GM12878 (cell line): ENCODE results near the gene FTO. TPM values are rescaled to one million over a fixed set of nuclear protein-coding genes. Genes with fewer than 3 reads are reported as not detected.

ENCODE experiments used
- ATAC-seq: fragments of 200-7000 bp; cut with Tn5 transposase; 3 replicates; pipeline ENCODE4 v1.9.1; 2020; ENCODE audit warnings: mild to moderate bottlenecking, moderate library complexity
- BruUV-seq: library from RNA; stranded (reverse); fragments of 400-500 nt; replicated peaks from 2 replicates; lab custom pipeline; 2021; lab: Mats Ljungman, UMichigan
- CTCF ChIA-PET: fragments of 300-600 bp; sonication (Branson Sonifier 250); formaldehyde crosslinking; extraction: SDS; loops from one replicate; lab custom pipeline; 2021; ENCODE audit warnings: inconsistent platforms; lab: Yijun Ruan, JAX
- POLR2A ChIA-PET: fragments of 350-600 bp; formaldehyde crosslinking; extraction: SDS; loops from one replicate; lab custom pipeline; 2021; ENCODE audit warnings: inconsistent platforms; lab: Charles Lee
- RAD21 ChIA-PET: fragments of 300-600 bp; sonication (Branson Sonifier 250); formaldehyde crosslinking; loops from one replicate; lab custom pipeline; 2023; ENCODE audit warnings: antibody characterized with exemption; ENCODE audit not compliant: unreplicated experiment; lab: Charles Lee
- SMC1A ChIA-PET: fragments of 300-600 bp; sonication (Branson Sonifier 250); formaldehyde crosslinking; loops from one replicate; lab custom pipeline; 2023; ENCODE audit not compliant: unreplicated experiment, uncharacterized antibody; lab: Charles Lee
- DNase-seq: peaks from one replicate; pipeline ENCODE4 v3.0.0-alpha.2; 2011; ENCODE audit warnings: low read depth, low spot score
- FAIRE-seq: peaks from 3 replicates; lab custom pipeline; 2011; peaks lifted over from hg19 to GRCh38; lab: Jason Lieb, UNC
- H2AFZ ChIP-seq: 2 replicates; pipeline ENCODE4 v1.6.0; 2011; ENCODE audit warnings: low read depth, low read length, control low read depth; ENCODE audit not compliant: control insufficient read depth
- H3K27ac ChIP-seq: 2 replicates; pipeline ENCODE4 v1.5.1; 2011; ENCODE audit warnings: control low read depth; ENCODE audit not compliant: control insufficient read depth, insufficient read depth
- H3K27me3 ChIP-seq, 2 experiments: replicated peaks in 1 of 2; 2 replicates each; pipeline versions ENCODE4 v1.6.0 to v1.6.1; 2011; ENCODE audit warnings: low read length in 1 of 2; ENCODE audit not compliant: control insufficient read depth in 2 of 2, insufficient read depth in 2 of 2
- H3K36me3 ChIP-seq, 2 experiments: 2 replicates each; pipeline ENCODE4 v1.5.1; 2011; ENCODE audit warnings: low read length in 1 of 2; ENCODE audit not compliant: control insufficient read depth in 2 of 2, insufficient read depth in 2 of 2
- H3K4me1 ChIP-seq: 2 replicates; pipeline ENCODE4 v1.6.1; 2011; ENCODE audit warnings: mild to moderate bottlenecking, low read length, moderate library complexity, mixed read lengths; ENCODE audit not compliant: control insufficient read depth, insufficient read depth
- H3K4me2 ChIP-seq: 2 replicates; pipeline ENCODE4 v1.6.0; 2011; ENCODE audit warnings: control low read depth; ENCODE audit not compliant: control insufficient read depth, insufficient read depth
- H3K4me3 ChIP-seq: fragments of 200-600 bp; sonication (generic); 2 replicates; pipeline ENCODE4 v1.5.1; 2016
- H3K79me2 ChIP-seq: 2 replicates; pipeline ENCODE4 v1.6.0; 2011; ENCODE audit warnings: low read length; ENCODE audit not compliant: control insufficient read depth, insufficient read depth
- H3K9ac ChIP-seq: 2 replicates; pipeline ENCODE4 v1.8.0; 2011; ENCODE audit warnings: low read length, control low read depth, mixed read lengths; ENCODE audit not compliant: control insufficient read depth, insufficient read depth
- H3K9me3 ChIP-seq: replicated peaks from 3 replicates; pipeline ENCODE4 v1.5.1; 2011; ENCODE audit warnings: mild to moderate bottlenecking, low read length; ENCODE audit not compliant: control insufficient read depth, insufficient read depth
- H4K20me1 ChIP-seq: 2 replicates; pipeline ENCODE4 v1.6.0; 2011; ENCODE audit not compliant: control insufficient read depth, insufficient read depth
- ATF2 ChIP-seq: IDR thresholded peaks from 2 replicates; pipeline ENCODE4 v1.6.1; 2012; ENCODE audit warnings: low read length, inconsistent platforms
- BRCA1 ChIP-seq: IDR thresholded peaks from 2 replicates; pipeline ENCODE4 v1.6.1; 2011; ENCODE audit warnings: low read depth, low read length, improper control_type of control experiment
- CBX5 ChIP-seq: sonication (generic); IDR thresholded peaks from 2 replicates; pipeline ENCODE4 v1.6.1; 2016; ENCODE audit warnings: low read depth, moderate library complexity, mild to moderate bottlenecking, inconsistent platforms
- JUNB ChIP-seq: IDR thresholded peaks from 2 replicates; pipeline ENCODE4 v1.6.1; 2016; ENCODE audit warnings: antibody characterized with exemption, mild to moderate bottlenecking
- NFYA ChIP-seq: IDR thresholded peaks from 2 replicates; pipeline ENCODE4 v1.6.1; 2011; ENCODE audit warnings: low read depth, mild to moderate bottlenecking, low read length, improper control_type of control experiment, borderline replicate concordance
- PAX5 ChIP-seq: IDR thresholded peaks from 2 replicates; pipeline ENCODE4 v1.6.1; 2011; ENCODE audit warnings: low read depth, low read length, borderline replicate concordance
- ZBED1 ChIP-seq: IDR thresholded peaks from 2 replicates; pipeline ENCODE4 v1.6.1; 2016; ENCODE audit warnings: borderline replicate concordance
- ZSCAN29 ChIP-seq: fragments of 450-650 bp; IDR thresholded peaks from 2 replicates; pipeline ENCODE4 v1.6.1; 2017; ENCODE audit warnings: mild to moderate bottlenecking, moderate library complexity
- WGBS: methylation state at CpG from one replicate; pipeline ENCODE4 v1.1.6; 2016; ENCODE audit warnings: low lambda C conversion rate; ENCODE audit not compliant: insufficient replicate concordance, insufficient coverage; ENCODE audit errors: missing lambda C conversion rate; 5-methylcytosine and 5-hydroxymethylcytosine counted together
- in situ Hi-C: fragments of 300-500 bp; cut with MboI; formaldehyde crosslinking; loops from 9 replicates; pipeline ENCODE4 v1.14.3; 2018; ENCODE audit warnings: mixed read lengths
- intact Hi-C: fragments of 100-400 bp; cut with micrococcal nuclease; formaldehyde crosslinking; loops from one replicate; pipeline ENCODE4 v1.14.2; 2022; ENCODE audit not compliant: unreplicated experiment
- polyA plus RNA-seq, 11 experiments: library from polyadenylated mRNA; depleted of rRNA in 4 of 11; unstranded in 6 of 11; stranded (reverse) in 5 of 11; fragments of >200 nt; fragmentation: Nextera tagmentation in 4 of 11; fragmentation: Illumina TruSeq in 1 of 11; extraction: Ambion mirVana in 4 of 11; extraction: Trizol in 1 of 11; gene quantifications; 1 replicate in 1 of 11; 2 replicates in 10 of 11; pipeline versions ENCODE4 v1.2.1 to v1.2.3, GENCODE V29; 2011 to 2016; ENCODE audit warnings: inconsistent platforms in 2 of 11, missing spikeins in 2 of 11, low read depth in 1 of 11
- total RNA-seq, 4 experiments: library from RNA; depleted of rRNA in 3 of 4; stranded (reverse); fragments of >200 nt in 3 of 4; fragmentation: Illumina TruSeq in 1 of 4; extraction: Trizol in 1 of 4; gene quantifications; 2 replicates each; pipeline versions ENCODE4 v1.2.1 to v1.2.3, GENCODE V29; 2013 to 2021

FTO gene
- total and polyA plus RNA-seq, 10 of the 15 experiments (the other 5 are each of a cell fraction or from before 2014, with no cell fraction given) = 20.1 to 55.0 (median 47.0) TPM

- Histone ChIP-seq H3K36me3 (no peaks in the 10 kb centered on the region; a peak in 1 of 4 replicates), H3K4me1 (no peaks in the 10 kb centered on the region), H3K79me2 (no peaks in the 10 kb centered on the region), H4K20me1 (no peaks in the 10 kb centered on the region), H3K9me3 (no peaks in the 10 kb centered on the region), H3K27me3 (no peaks in the 10 kb centered on the region), H2AFZ (no peak overlapping the region), H3K4me3 (no peak overlapping the region), H3K9ac (no peak overlapping the region), H3K27ac (no peak overlapping the region), H3K4me2 (no peak overlapping the region)
- ChIA-PET SMC1A (no interaction called here), CTCF (interaction anchor here (0.7 kb wide), 1 partner anchor 23 kb away, joined by 3 read pairs; no protein-coding TSS in a partner anchor), RAD21 (no interaction called here), POLR2A (no interaction called here)
- TF ChIP-seq NFYA = no peak
- no peak for TF ChIP-seq ZBED1
- TF ChIP-seq PAX5 = no peak
- TF ChIP-seq BRCA1 = no peak
- TF ChIP-seq ATF2 = no peak
- TF ChIP-seq JUNB = no peak
- no peak for TF ChIP-seq ZSCAN29
- TF ChIP-seq CBX5 = no peak
- no peak for DNase-seq
- BruUV-seq = no TSS peak
- intact Hi-C loops (no loop called here), in situ Hi-C loops (no loop called here)
- no peak for ATAC-seq
- 77% methylated on average over 5 of the region's 5 CpGs for WGBS
- no peak for FAIRE-seq
These were observed 113.3 kb downstream of the FTO start for GRCh38 chr16:53817117-53817755.
